ENCODE measurements around the gene STAM2.
"Not testable (repeated sequence)": the region's sequence is repeated elsewhere in the genome, so short reads cannot be mapped to it uniquely, and the experiment has no call there.

- not testable (repeated sequence) for TF ChIP-seq POLR2A, CTCF (IDR thresholded peaks at IDR 0.05)
These were observed 15.2 kb downstream of the STAM2 start for GRCh38 chr2:152160378-152160777.

All from body of pancreas (tissue), 4 donors.